GM18517 (cell line): Measurements from ENCODE around the gene INPP1.

ENCODE experiments used
- ATAC-seq: cut with Tn5 transposase; IDR thresholded peaks from one replicate; pipeline ENCODE4 v1.9.1; 2021; ENCODE audit warnings: mild to moderate bottlenecking, moderate library complexity; ENCODE audit not compliant: unreplicated experiment

INPP1 gene

GRCh38 chr2:190407662-190408537, 64.5 kb downstream of the INPP1 start, which contains the start of gene MFSD6:
Gene MFSD6 (plus strand): TSS chr2:190408355. CDS start chr2:190436030, 27,675 bp downstream.
- peak; percentile 46 for ATAC-seq

GRCh38 chr2:190408538-190409271, 65.3 kb downstream of the INPP1 start:
- ATAC-seq: peak; percentile 63

- no peak for ATAC-seq
These were observed 66.2 kb downstream of the INPP1 start for GRCh38 chr2:190409616-190410015.

- no peak for ATAC-seq
These were observed 66.8 kb downstream of the INPP1 start for GRCh38 chr2:190410166-190410565.

GRCh38 chr2:190412966-190413365, 69.6 kb downstream of the INPP1 start:
- ATAC-seq: no peak

GRCh38 chr2:190413421-190413820, 70.0 kb downstream of the INPP1 start:
- ATAC-seq: no peak

- ATAC-seq: no peak
These were observed 71.9 kb downstream of the INPP1 start for GRCh38 chr2:190415251-190415650.

GRCh38 chr2:190415794-190416775, 72.7 kb downstream of the INPP1 start:
- peak; percentile 65 for ATAC-seq

GRCh38 chr2:190417045-190417842, 73.9 kb downstream of the INPP1 start:
- no peak for ATAC-seq

GRCh38 chr2:190418727-190419126, 75.3 kb downstream of the INPP1 start:
- ATAC-seq: no peak

GRCh38 chr2:190420801-190421200, 77.4 kb downstream of the INPP1 start:
- no peak for ATAC-seq
